ENCODE measurements around the gene ANGPTL1.

ANGPTL1 gene

GRCh38 chr1:178916448-178917174, 45.7 kb upstream of the ANGPTL1 start:
- no peak for TF ChIP-seq CEBPB (IDR thresholded peaks at IDR 0.05)
- TF ChIP-seq YY1 (IDR thresholded peaks at IDR 0.05; ENCODE audit: low read depth), result no peak
- no peak for TF ChIP-seq RAD21 (IDR thresholded peaks at IDR 0.05; ENCODE audit: low read depth)
- TF ChIP-seq ZBTB7A (IDR thresholded peaks at IDR 0.05; ENCODE audit: low read depth), result no peak
- TF ChIP-seq TAF1 (IDR thresholded peaks at IDR 0.05; ENCODE audit: low read depth), result no peak
- no peak for TF ChIP-seq FOXM1 (IDR thresholded peaks at IDR 0.05; ENCODE audit: borderline replicate concordance, low read depth)
- no peak for TF ChIP-seq TEAD4 (IDR thresholded peaks at IDR 0.05)
- TF ChIP-seq, protein P1, sequence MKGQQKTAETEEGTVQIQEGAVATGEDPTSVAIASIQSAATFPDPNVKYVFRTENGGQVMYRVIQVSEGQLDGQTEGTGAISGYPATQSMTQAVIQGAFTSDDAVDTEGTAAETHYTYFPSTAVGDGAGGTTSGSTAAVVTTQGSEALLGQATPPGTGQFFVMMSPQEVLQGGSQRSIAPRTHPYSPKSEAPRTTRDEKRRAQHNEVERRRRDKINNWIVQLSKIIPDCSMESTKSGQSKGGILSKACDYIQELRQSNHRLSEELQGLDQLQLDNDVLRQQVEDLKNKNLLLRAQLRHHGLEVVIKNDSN (IDR thresholded peaks at IDR 0.05), result no peak

GRCh38 chr1:178912597-178912996, 41.7 kb upstream of the ANGPTL1 start:
- TF ChIP-seq YY1 (IDR thresholded peaks at IDR 0.05; ENCODE audit: low read depth) (no peak), TCF12 (IDR thresholded peaks at IDR 0.05; ENCODE audit: low read depth) (no peak), NFIC (IDR thresholded peaks at IDR 0.05) (no peak), MAX (IDR thresholded peaks at IDR 0.05) (no peak), CREB1 (IDR thresholded peaks at IDR 0.05; ENCODE audit: low read depth) (no peak), ZBTB7A (IDR thresholded peaks at IDR 0.05; ENCODE audit: low read depth) (no peak), TAF1 (IDR thresholded peaks at IDR 0.05; ENCODE audit: low read depth) (no peak), CEBPB (IDR thresholded peaks at IDR 0.05) (no peak)
- TF ChIP-seq, protein P1 (IDR thresholded peaks at IDR 0.05), result no peak
- TF ChIP-seq, protein P2, sequence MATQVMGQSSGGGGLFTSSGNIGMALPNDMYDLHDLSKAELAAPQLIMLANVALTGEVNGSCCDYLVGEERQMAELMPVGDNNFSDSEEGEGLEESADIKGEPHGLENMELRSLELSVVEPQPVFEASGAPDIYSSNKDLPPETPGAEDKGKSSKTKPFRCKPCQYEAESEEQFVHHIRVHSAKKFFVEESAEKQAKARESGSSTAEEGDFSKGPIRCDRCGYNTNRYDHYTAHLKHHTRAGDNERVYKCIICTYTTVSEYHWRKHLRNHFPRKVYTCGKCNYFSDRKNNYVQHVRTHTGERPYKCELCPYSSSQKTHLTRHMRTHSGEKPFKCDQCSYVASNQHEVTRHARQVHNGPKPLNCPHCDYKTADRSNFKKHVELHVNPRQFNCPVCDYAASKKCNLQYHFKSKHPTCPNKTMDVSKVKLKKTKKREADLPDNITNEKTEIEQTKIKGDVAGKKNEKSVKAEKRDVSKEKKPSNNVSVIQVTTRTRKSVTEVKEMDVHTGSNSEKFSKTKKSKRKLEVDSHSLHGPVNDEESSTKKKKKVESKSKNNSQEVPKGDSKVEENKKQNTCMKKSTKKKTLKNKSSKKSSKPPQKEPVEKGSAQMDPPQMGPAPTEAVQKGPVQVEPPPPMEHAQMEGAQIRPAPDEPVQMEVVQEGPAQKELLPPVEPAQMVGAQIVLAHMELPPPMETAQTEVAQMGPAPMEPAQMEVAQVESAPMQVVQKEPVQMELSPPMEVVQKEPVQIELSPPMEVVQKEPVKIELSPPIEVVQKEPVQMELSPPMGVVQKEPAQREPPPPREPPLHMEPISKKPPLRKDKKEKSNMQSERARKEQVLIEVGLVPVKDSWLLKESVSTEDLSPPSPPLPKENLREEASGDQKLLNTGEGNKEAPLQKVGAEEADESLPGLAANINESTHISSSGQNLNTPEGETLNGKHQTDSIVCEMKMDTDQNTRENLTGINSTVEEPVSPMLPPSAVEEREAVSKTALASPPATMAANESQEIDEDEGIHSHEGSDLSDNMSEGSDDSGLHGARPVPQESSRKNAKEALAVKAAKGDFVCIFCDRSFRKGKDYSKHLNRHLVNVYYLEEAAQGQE (IDR thresholded peaks at IDR 0.05; ENCODE audit: low read depth), result no peak

- no peak for TF ChIP-seq CEBPB (IDR thresholded peaks at IDR 0.05)
Measured at GRCh38 chr1:178910023-178910422, 39.1 kb upstream of the ANGPTL1 start.

DNA sequence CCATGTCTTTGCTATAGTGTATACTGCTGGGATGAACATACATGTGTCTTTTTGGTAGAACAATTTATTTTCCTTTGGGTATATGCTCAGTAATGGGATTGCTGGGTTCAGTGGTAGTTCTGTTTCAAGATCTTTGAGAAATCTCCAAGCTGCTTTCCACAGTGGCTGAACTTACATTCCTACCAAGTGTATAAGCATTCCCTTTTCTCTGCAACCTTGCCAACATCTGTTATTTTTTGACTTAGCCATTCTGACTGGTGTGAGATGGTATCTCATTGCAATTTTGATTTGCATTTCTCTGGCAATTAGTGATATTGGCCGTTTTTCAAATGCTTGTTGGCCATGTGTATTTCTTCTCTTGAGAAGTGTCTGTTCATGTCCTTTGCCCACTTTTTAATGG, 37.5 kb upstream of the ANGPTL1 start:
- no peak for TF ChIP-seq YY1 (IDR thresholded peaks at IDR 0.05; ENCODE audit: low read depth)
- TF ChIP-seq, protein P1 (IDR thresholded peaks at IDR 0.05), result no peak

DNA sequence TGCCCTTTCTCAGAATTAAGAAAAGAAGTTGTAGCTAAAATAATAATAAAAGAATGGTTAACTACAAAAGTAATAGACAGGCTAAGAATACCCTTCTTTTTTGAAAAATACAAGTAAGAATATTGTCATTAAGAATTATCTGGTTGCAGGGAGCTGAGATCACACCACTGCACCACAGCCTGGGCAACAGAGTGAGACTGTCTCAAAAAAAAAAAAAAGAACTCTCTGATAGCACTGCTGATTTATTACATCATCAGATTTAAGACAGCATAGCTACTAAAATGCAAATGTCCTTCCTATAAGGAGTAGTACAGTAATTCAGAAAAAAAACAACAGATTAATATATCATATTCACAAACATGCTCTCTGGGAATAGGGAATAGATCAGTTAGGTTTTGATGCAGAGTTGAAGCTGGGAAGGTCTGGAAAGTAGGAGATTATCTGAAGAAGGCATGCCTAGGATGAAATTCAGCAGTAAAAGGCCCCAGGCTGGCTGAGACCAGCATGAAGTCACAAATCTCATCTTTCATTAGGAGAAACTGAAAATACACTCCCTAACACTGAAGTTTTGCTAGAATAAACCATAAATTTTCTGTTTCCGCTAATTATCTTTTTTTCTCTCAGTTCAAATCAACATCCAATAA, 30.7 kb upstream of the ANGPTL1 start:
- TF ChIP-seq EP300 (IDR thresholded peaks at IDR 0.05; ENCODE audit: borderline replicate concordance), result no peak
- TF ChIP-seq EGR1 (IDR thresholded peaks at IDR 0.05), result no peak
- no peak for TF ChIP-seq YY1 (IDR thresholded peaks at IDR 0.05; ENCODE audit: low read depth)
- TF ChIP-seq TAF1 (IDR thresholded peaks at IDR 0.05; ENCODE audit: low read depth), result no peak
- TF ChIP-seq NFIC (IDR thresholded peaks at IDR 0.05), result no peak
- TF ChIP-seq, protein P1 (IDR thresholded peaks at IDR 0.05), result no peak
- no peak for TF ChIP-seq FOXM1 (IDR thresholded peaks at IDR 0.05; ENCODE audit: borderline replicate concordance, low read depth)
- no peak for TF ChIP-seq CEBPB (IDR thresholded peaks at IDR 0.05)
- TF ChIP-seq CREB1 (IDR thresholded peaks at IDR 0.05; ENCODE audit: low read depth), result no peak
- no peak for TF ChIP-seq TCF12 (IDR thresholded peaks at IDR 0.05; ENCODE audit: low read depth)
- no peak for TF ChIP-seq MAX (IDR thresholded peaks at IDR 0.05)
- TF ChIP-seq, protein P2 (IDR thresholded peaks at IDR 0.05; ENCODE audit: low read depth), result no peak
- no peak for TF ChIP-seq RAD21 (IDR thresholded peaks at IDR 0.05; ENCODE audit: low read depth)
- no peak for TF ChIP-seq TEAD4 (IDR thresholded peaks at IDR 0.05)
- no peak for TF ChIP-seq ZBTB7A (IDR thresholded peaks at IDR 0.05; ENCODE audit: low read depth)

All from Ishikawa (cell line).